ENCODE data around the gene SDR42E1.
A peak's percentile ranks its signal among the peaks of the same experiment; 100 is the strongest.

Gene SDR42E1

DNA sequence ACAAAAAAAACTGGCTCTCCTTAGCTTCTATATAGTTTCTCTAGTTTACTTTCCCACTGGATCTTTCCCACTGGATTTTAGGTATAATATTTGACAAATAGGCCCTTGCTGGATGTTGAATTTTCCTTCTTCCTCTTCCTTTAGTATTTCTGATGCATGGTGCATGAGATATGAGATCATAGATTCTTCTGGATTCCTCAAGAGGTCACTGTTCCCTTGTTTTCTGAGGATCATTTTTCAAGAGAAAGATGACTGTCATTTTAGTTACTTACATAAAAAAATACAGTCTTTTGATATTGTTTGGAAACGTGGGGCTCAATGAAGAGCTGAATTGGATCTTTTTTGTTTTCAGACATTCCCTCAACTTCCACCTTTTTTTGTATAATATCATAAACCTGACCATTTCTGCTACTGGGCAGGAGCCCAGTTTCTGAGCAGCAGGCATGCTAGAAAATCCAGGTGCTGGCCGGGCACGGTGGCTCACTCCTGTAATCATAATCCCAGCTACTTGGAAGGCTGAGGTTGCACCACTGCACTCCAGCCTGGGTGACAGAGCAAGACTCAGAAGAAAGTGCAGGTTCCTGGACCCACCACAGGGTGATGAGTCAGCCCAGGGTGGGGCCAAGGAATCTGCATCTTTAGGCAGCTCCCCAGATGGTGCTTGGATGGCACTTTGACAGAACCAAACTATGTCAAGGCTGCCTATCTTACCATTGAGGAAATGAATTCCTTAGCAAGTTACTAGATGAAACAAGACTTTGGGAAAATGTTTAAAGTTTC is 70.3 kb downstream of the SDR42E1 start:
- no peak for TF ChIP-seq ZNF274 (IDR thresholded peaks at IDR 0.05; ENCODE audit: low read depth, low read length)
- no peak for TF ChIP-seq YY1 (IDR thresholded peaks at IDR 0.05; ENCODE audit: insufficient read depth, insufficient read length)
- TF ChIP-seq SUZ12 (IDR thresholded peaks at IDR 0.05; ENCODE audit: extremely low read depth, insufficient read depth, insufficient read length), result no peak
- Histone ChIP-seq H3K4me3 (ENCODE audit: insufficient read length, low read depth) (no peak overlapping the region), H3K9ac (ENCODE audit: insufficient read length, low read depth) (no peak overlapping the region), H3K36me3 (ENCODE audit: insufficient read depth, insufficient read length, low read length) (peaks cover 5% of the 10 kb centered on the region), H3K9me3 (ENCODE audit: insufficient read depth, low read length) (no peaks in the 10 kb centered on the region), H3K27me3 (ENCODE audit: insufficient read depth, insufficient read length) (no peaks in the 10 kb centered on the region), H3K4me1 (ENCODE audit: insufficient read depth, insufficient read length) (peaks cover 14% of the 10 kb centered on the region)
- DNase-seq (ENCODE audit: low read depth, low spot score), result peak; percentile 15

DNA sequence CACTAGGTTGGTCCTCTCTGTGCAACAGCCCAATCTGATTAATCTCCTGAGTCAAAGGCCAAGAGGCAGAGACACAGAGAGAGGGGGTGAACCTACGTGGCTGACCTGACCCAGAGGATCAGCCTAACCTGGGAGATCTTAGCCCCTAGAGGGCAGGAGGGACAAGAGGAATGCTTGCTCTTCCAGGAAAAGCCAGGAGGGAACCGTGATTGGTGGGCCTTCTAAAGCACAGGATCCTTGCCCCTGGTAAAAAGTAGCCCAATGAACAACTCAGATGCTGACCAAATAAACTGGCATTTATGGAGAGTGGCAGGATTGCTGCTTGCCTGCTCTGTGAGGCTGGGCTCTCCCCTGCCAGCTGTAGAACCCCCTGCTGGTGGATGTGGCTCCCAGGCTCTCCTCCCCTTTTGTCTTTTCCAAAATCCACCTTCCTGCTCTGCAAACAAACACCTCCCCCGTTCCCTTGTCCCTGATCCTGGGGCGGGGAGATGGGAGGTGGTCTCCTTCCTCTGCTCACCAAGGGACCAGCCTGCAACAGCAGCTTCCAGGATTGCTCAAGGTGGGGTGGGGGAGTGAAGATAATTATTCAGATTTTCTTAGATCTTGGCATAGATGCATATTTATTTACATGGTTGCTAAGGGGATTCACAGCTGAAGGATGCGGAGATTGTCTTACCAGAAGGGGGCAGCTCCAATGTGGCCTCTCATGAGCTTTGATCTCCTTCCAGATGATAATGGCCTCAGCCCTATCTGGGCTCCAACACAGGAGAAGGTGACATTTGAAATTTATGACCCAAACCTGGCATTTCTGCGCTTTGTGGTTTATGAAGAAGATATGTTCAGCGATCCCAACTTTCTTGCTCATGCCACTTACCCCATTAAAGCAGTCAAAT is 71.9 kb downstream of the SDR42E1 start:
- TF ChIP-seq ZNF274 (IDR thresholded peaks at IDR 0.05; ENCODE audit: low read depth, low read length), result no peak
- no peak for TF ChIP-seq YY1 (IDR thresholded peaks at IDR 0.05; ENCODE audit: insufficient read depth, insufficient read length)
- no peak for TF ChIP-seq SUZ12 (IDR thresholded peaks at IDR 0.05; ENCODE audit: extremely low read depth, insufficient read depth, insufficient read length)
- no peaks in the 10 kb centered on the region for H3K9me3 ChIP-seq (ENCODE audit: insufficient read depth, low read length)

More for the DNA sequence above, 71.9 kb downstream of the SDR42E1 start:
- peaks cover 14% of the 10 kb centered on the region for H3K4me1 ChIP-seq (ENCODE audit: insufficient read depth, insufficient read length)
- H3K36me3 ChIP-seq (ENCODE audit: insufficient read depth, insufficient read length, low read length), result peaks cover 5% of the 10 kb centered on the region
- no peak overlapping the region for H3K4me3 ChIP-seq (ENCODE audit: insufficient read length, low read depth)
- H3K9ac ChIP-seq (ENCODE audit: insufficient read length, low read depth), result no peak overlapping the region
- no peaks in the 10 kb centered on the region for H3K27me3 ChIP-seq (ENCODE audit: insufficient read depth, insufficient read length)
- peak; percentile 56 for DNase-seq (ENCODE audit: low read depth, low spot score)

Data from NT2/D1 (cell line).